ENCODE measurements around the gene TMPRSS6. TPM values are rescaled to one million over a fixed set of nuclear protein-coding genes. Genes with fewer than 3 reads are reported as not detected.

TMPRSS6 gene
- total and polyA plus RNA-seq, 2 of the 13 experiments (the other 11 are each of a cell fraction or from before 2014, with no cell fraction given): 4.2 to 4.8 TPM

- 0 out of 2 replicates have a peak, but pooled peaks have one; percentile 9 for TF ChIP-seq ZSCAN9 (CRISPR knock-in tag; IDR thresholded peaks at IDR 0.05; ENCODE audit: borderline replicate concordance)
- TF ChIP-seq ZNF362 (CRISPR knock-in tag; IDR thresholded peaks at IDR 0.05; ENCODE audit: borderline replicate concordance): 0 out of 2 replicates have a peak, but pooled peaks have one; percentile 26
- TF ChIP-seq CEBPG (CRISPR knock-in tag; IDR thresholded peaks at IDR 0.05): peak; percentile 85
- TF ChIP-seq DDIT3 (CRISPR knock-in tag; IDR thresholded peaks at IDR 0.05): no peak
Observed at GRCh38 chr22:37044634-37045625, 64.6 kb downstream of the TMPRSS6 start (continued).

GRCh38 chr22:37043828-37044538 lies 65.5 kb downstream of the TMPRSS6 start:
- peak overlapping the region; percentile 78 for H3K27ac ChIP-seq (ENCODE audit: extremely low read length, insufficient read depth, low read length)
- H2AFZ ChIP-seq (ENCODE audit: low read length): no peak overlapping the region
- DNase-seq (ENCODE audit: low spot score) (peak; percentile 77), FAIRE-seq (no peak), ATAC-seq (peak; percentile 95)
- intact Hi-C loops (cut with micrococcal nuclease; ENCODE audit: unreplicated experiment) (loop anchor here (2.0 kb wide), 1 partner anchor 13 kb away; no protein-coding TSS in a partner anchor), in situ Hi-C loops (cut with HindIII; ENCODE audit: extremely low pct_ligation_motif_present, low pct_unique_long_range_greater_than_20kb) (no loop called here)
- H3K4me3 ChIP-seq (replicated peaks in 1 of 3; ENCODE audit: insufficient read depth in 1 of 3, low read depth in 2 of 3, low read length in 3 of 3): peak overlapping the region in 2 of 3 experiments; percentile 38 to 62; a peak in 5 of 6 replicates
- whole genome bisulfite sequencing (ENCODE audit: low lambda C conversion rate): 3% methylated on average over 10 of the region's 17 CpGs
- H4K20me1 ChIP-seq (ENCODE audit: insufficient read depth, low read length): no peaks in the 10 kb centered on the region
- no peaks in the 10 kb centered on the region for H3K36me3 ChIP-seq (replicated peaks in 1 of 2; ENCODE audit: control insufficient read depth in 1 of 2, insufficient read depth in 2 of 2, low read length in 2 of 2)
- peak overlapping the region; percentile 70 for H3K9ac ChIP-seq (ENCODE audit: insufficient read depth, low read depth, low read length)
- H3K4me2 ChIP-seq (ENCODE audit: low read depth, low read length): peak overlapping the region; percentile 93
- H3K4me1 ChIP-seq (ENCODE audit: insufficient read depth, low read length): peaks cover 84% of the 10 kb centered on the region
- ChIA-PET POLR2A (interaction anchor here (1.1 to 7.9 kb wide), 7 partner anchors 12 to 155 kb away, joined by 3 to 227 read pairs (median 12); partner anchors contain the start of genes MPST and TST), CTCF (ENCODE audit: low intra/inter-chr PET ratio, low total read pairs) (interaction anchor here (0.9 to 1.8 kb wide), 7 partner anchors 11 to 188 kb away, joined by 3 to 9 read pairs (median 6); partner anchors contain the start of genes MPST and TST)
- no peaks in the 10 kb centered on the region for H3K79me2 ChIP-seq (ENCODE audit: insufficient read depth, low read length)
- no peaks in the 10 kb centered on the region for H3K9me3 ChIP-seq (ENCODE audit: low read length)
- BruUV-seq (replicated peaks): no TSS peak
- 0 out of 5 replicates have a peak, but pooled peaks cover 0 to under 1% of the 10 kb centered on the region in 2 experiments for H3K27me3 ChIP-seq (ENCODE audit: control insufficient read depth in 1 of 2, insufficient read depth in 2 of 2, low read length in 2 of 2)
- TF ChIP-seq ETV5 (CRISPR knock-in tag; IDR thresholded peaks at IDR 0.05; ENCODE audit: borderline replicate concordance): no peak
- TF ChIP-seq ZNF605 (CRISPR knock-in tag; IDR thresholded peaks at IDR 0.05): peak; percentile 74; the same call in 1 of the 2 replicates
- TF ChIP-seq SIX1 (CRISPR knock-in tag; IDR thresholded peaks at IDR 0.05; ENCODE audit: borderline replicate concordance): no peak
- TF ChIP-seq ELF1 (CRISPR knock-in tag; IDR thresholded peaks at IDR 0.05): peak; percentile 75
- 0 out of 2 replicates have a peak, but pooled peaks have one; percentile 65 for TF ChIP-seq ZNF253 (CRISPR knock-in tag; IDR thresholded peaks at IDR 0.05; ENCODE audit: borderline replicate concordance)
- TF ChIP-seq AKNA (CRISPR knock-in tag; IDR thresholded peaks at IDR 0.05; ENCODE audit: borderline replicate concordance): no peak
- no peak for TF ChIP-seq ATF1 (CRISPR knock-in tag; IDR thresholded peaks at IDR 0.05)
- no peak for TF ChIP-seq ZFYVE20 (CRISPR knock-in tag; IDR thresholded peaks at IDR 0.05; ENCODE audit: borderline replicate concordance, low read depth)
- no peak for TF ChIP-seq SATB2 (CRISPR knock-in tag; IDR thresholded peaks at IDR 0.05)
- peak; percentile 25; the same call in 1 of the 2 replicates for TF ChIP-seq KLF6 (CRISPR knock-in tag; IDR thresholded peaks at IDR 0.05)
